HepG2 (cell line): ENCODE data around the gene S100A13. TPM values are rescaled to one million over a fixed set of nuclear protein-coding genes. Genes with fewer than 3 reads are reported as not detected.
A peak's percentile ranks its signal among the peaks of the same experiment; 100 is the strongest.

ENCODE experiments used
- DRAP1 ChIP-seq: IDR thresholded peaks from 2 replicates; pipeline ENCODE4 v1.6.1; 2016; ENCODE audit warnings: missing genetic modification reagents, missing compliant biosample characterization
- GABPA ChIP-seq, 2 experiments: IDR thresholded peaks; 2 replicates each; pipeline ENCODE4 v1.6.1; 2011 to 2016; ENCODE audit warnings: low read depth in 2 of 2, low read length in 1 of 2, missing biosample characterization in 1 of 2, missing genetic modification characterization in 1 of 2
- RAD51 ChIP-seq: fragments of 450-650 bp; IDR thresholded peaks from 2 replicates; pipeline ENCODE4 v1.6.1; 2016; ENCODE audit warnings: borderline replicate concordance
- SAFB2 ChIP-seq: sonication (generic); formaldehyde crosslinking; IDR thresholded peaks from 2 replicates; pipeline ENCODE4 v1.5.1; 2020; ENCODE audit warnings: missing genetic modification reagents, low read depth, mild to moderate bottlenecking, borderline replicate concordance
- YEATS4 ChIP-seq: sonication (generic); formaldehyde crosslinking; IDR thresholded peaks from 2 replicates; pipeline ENCODE4 v1.4.0; 2020; ENCODE audit warnings: missing genetic modification reagents, borderline replicate concordance
- ZBTB26 ChIP-seq: IDR thresholded peaks from 2 replicates; pipeline ENCODE4 v1.6.1; 2016; ENCODE audit warnings: missing compliant biosample characterization, missing genetic modification reagents, borderline replicate concordance
- ZGPAT ChIP-seq: IDR thresholded peaks from 2 replicates; pipeline ENCODE4 v1.6.1; 2016; ENCODE audit warnings: mild to moderate bottlenecking
- ZNF607 ChIP-seq: sonication (generic); formaldehyde crosslinking; IDR thresholded peaks from 2 replicates; pipeline ENCODE4 v1.5.1; 2020; ENCODE audit warnings: missing genetic modification reagents, mild to moderate bottlenecking, borderline replicate concordance
- ZNF768 ChIP-seq: sonication (generic); formaldehyde crosslinking; IDR thresholded peaks from 2 replicates; pipeline ENCODE4 v1.4.0; 2020; ENCODE audit warnings: missing genetic modification reagents
- ZSCAN9 ChIP-seq: IDR thresholded peaks from 2 replicates; pipeline ENCODE4 v1.6.1; 2016; ENCODE audit warnings: borderline replicate concordance
- polyA plus RNA-seq, 8 experiments: library from polyadenylated mRNA; depleted of rRNA in 3 of 8; stranded (reverse) in 7 of 8; unstranded in 1 of 8; fragments of >200 nt; fragmentation: Illumina TruSeq in 4 of 8; extraction: Trizol in 4 of 8; gene quantifications; 2 replicates each; pipeline versions ENCODE4 v1.2.1 to v1.2.3, GENCODE V29; 2011 to 2016; ENCODE audit warnings: low read depth in 4 of 8, missing spikeins in 1 of 8, mixed read lengths in 1 of 8; ENCODE audit not compliant: insufficient read depth in 1 of 8
- total RNA-seq, 5 experiments: library from RNA; depleted of rRNA; stranded (reverse); fragments of >200 nt; fragmentation: Illumina TruSeq; extraction: Trizol; gene quantifications; 2 replicates each; pipeline ENCODE4 v1.2.3, GENCODE V29; 2016; ENCODE audit warnings: low read depth in 1 of 5
- TF ChIP-seq, protein P1 (sequence below), 2 experiments: sonication (generic) in 1 of 2; formaldehyde crosslinking in 1 of 2; IDR thresholded peaks; 2 replicates each; pipeline versions ENCODE4 v1.6.1 to v1.9.0; 2014 to 2022; ENCODE audit warnings: antibody characterized with exemption in 1 of 2, borderline replicate concordance in 1 of 2, inconsistent platforms in 1 of 2, low read depth in 1 of 2, missing genetic modification reagents in 1 of 2
- TF ChIP-seq, protein P2 (sequence below): sonication (generic); formaldehyde crosslinking; IDR thresholded peaks from 2 replicates; pipeline ENCODE4 v1.5.0; 2020; ENCODE audit warnings: mild to moderate bottlenecking, missing genetic modification reagents

S100A13 gene
- total and polyA plus RNA-seq, 2 of the 13 experiments (the other 11 are each of a cell fraction or from before 2014, with no cell fraction given) = 89.5 to 172 TPM

GRCh38 chr1:153658400-153659174 is 31.3 kb upstream of the S100A13 start, which contains the start of gene SNAPIN (continued):
- TF ChIP-seq GABPA (IDR thresholded peaks at IDR 0.05; ENCODE audit: low read depth, low read length) = peak; percentile 48; the same call in 1 of the 2 replicates
- TF ChIP-seq GABPA (CRISPR knock-in tag; IDR thresholded peaks at IDR 0.05; ENCODE audit: low read depth) = peak; percentile 82
- TF ChIP-seq ZSCAN9 = 0 out of 2 replicates have a peak, but pooled peaks have one; percentile 70
- peak; percentile 80; the same call in 1 of the 2 replicates for TF ChIP-seq YEATS4 (CRISPR knock-in tag)
- TF ChIP-seq, protein P1, sequence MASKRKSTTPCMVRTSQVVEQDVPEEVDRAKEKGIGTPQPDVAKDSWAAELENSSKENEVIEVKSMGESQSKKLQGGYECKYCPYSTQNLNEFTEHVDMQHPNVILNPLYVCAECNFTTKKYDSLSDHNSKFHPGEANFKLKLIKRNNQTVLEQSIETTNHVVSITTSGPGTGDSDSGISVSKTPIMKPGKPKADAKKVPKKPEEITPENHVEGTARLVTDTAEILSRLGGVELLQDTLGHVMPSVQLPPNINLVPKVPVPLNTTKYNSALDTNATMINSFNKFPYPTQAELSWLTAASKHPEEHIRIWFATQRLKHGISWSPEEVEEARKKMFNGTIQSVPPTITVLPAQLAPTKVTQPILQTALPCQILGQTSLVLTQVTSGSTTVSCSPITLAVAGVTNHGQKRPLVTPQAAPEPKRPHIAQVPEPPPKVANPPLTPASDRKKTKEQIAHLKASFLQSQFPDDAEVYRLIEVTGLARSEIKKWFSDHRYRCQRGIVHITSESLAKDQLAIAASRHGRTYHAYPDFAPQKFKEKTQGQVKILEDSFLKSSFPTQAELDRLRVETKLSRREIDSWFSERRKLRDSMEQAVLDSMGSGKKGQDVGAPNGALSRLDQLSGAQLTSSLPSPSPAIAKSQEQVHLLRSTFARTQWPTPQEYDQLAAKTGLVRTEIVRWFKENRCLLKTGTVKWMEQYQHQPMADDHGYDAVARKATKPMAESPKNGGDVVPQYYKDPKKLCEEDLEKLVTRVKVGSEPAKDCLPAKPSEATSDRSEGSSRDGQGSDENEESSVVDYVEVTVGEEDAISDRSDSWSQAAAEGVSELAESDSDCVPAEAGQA (IDR thresholded peaks at IDR 0.05; ENCODE audit: low read depth) = 0 out of 2 replicates have a peak, but pooled peaks have one; percentile 49
- TF ChIP-seq, protein P1 (CRISPR knock-in tag; IDR thresholded peaks at IDR 0.05; ENCODE audit: borderline replicate concordance) = no peak
- peak; percentile 82; the same call in 1 of the 2 replicates for TF ChIP-seq ZNF607 (CRISPR knock-in tag)
- peak; percentile 20; the same call in 1 of the 2 replicates for TF ChIP-seq ZBTB26 (CRISPR knock-in tag)
- TF ChIP-seq ZGPAT = peak; percentile 82
- TF ChIP-seq, protein P2, sequence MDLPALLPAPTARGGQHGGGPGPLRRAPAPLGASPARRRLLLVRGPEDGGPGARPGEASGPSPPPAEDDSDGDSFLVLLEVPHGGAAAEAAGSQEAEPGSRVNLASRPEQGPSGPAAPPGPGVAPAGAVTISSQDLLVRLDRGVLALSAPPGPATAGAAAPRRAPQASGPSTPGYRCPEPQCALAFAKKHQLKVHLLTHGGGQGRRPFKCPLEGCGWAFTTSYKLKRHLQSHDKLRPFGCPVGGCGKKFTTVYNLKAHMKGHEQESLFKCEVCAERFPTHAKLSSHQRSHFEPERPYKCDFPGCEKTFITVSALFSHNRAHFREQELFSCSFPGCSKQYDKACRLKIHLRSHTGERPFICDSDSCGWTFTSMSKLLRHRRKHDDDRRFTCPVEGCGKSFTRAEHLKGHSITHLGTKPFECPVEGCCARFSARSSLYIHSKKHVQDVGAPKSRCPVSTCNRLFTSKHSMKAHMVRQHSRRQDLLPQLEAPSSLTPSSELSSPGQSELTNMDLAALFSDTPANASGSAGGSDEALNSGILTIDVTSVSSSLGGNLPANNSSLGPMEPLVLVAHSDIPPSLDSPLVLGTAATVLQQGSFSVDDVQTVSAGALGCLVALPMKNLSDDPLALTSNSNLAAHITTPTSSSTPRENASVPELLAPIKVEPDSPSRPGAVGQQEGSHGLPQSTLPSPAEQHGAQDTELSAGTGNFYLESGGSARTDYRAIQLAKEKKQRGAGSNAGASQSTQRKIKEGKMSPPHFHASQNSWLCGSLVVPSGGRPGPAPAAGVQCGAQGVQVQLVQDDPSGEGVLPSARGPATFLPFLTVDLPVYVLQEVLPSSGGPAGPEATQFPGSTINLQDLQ = no peak
- no peak for TF ChIP-seq RAD51
- TF ChIP-seq SAFB2 (CRISPR knock-in tag) = 0 out of 2 replicates have a peak, but pooled peaks have one; percentile 16
- peak; percentile 59; the same call in 1 of the 2 replicates for TF ChIP-seq DRAP1 (CRISPR knock-in tag)
- TF ChIP-seq ZNF768 = peak; percentile 45; the same call in 1 of the 2 replicates
